ENCODE results near the gene PLCE1.
"Not testable (repeated sequence)": the region's sequence is repeated elsewhere in the genome, so short reads cannot be mapped to it uniquely, and the experiment has no call there.

The PLCE1 gene

DNA sequence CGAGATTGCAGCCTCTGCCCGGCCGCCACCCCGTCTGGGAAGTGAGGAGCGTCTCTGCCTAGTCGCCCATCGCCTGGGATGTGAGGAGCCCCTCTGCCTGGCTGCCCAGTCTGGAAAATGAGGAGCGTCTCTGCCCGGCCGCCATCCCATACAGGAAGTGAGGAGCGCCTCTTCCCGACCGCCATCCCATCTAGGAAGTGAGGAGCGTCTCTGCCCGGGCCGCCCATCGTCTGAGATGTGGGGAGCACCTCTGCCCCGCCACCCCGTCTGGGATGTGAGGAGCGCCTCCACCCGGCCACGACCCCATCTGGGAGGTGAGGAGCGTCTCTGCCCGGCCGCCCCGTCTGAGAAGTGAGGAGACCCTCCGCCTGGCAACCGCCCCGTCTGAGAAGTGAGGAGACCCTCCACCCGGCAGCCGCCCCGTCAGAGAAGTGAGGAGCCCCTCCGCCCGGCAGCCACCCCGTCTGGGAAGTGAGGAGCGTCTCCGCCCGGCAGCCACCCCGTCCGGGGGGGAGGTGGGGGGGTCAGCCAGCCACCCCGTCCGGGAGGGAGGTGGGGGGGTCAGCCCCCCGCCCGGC is 23.2 kb upstream of the PLCE1 start:
- H3K27me3 ChIP-seq (ENCODE audit: insufficient read depth, low read length); H2AFZ ChIP-seq (ENCODE audit: low read depth, low read length); H3K9me3 ChIP-seq (ENCODE audit: low read length); H3K4me1 ChIP-seq (ENCODE audit: insufficient read depth, low read length); H3K36me3 ChIP-seq (ENCODE audit: insufficient read depth, low read length); H3K4me3 ChIP-seq (ENCODE audit: low read length): not testable (repeated sequence)

DNA sequence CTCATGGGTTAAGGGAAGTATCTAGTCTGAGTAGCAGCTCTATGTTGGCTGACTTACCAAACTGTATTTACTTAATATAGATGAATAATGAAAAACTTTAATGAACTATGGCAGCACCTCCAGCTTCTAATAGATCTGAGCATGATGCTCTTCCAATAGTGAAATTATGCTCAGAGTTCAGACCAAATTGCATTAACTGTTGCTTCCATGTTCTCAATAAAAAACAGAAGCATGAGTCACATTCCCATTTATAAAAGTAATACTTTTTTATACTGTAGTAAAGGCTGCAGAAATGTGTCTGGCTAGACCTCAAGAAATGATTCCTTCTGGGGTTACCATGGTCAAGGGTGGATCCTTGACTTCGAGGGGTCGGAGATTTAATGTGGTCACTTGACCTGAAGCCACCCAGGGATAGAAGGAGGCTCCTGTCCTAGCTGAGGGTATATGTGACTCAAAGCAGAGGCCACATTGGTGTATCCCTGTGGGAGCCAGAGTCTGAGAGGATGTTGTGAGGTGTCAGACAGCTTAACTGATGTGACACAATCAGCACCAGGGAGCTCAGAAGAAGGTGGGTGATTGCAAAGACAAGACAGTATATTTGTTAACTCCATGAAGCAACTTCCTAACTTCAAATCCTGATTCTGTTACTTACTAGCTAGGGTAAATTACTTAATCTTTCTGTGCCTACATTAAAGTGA is 19.8 kb upstream of the PLCE1 start:
- no peak overlapping the region for H2AFZ ChIP-seq (ENCODE audit: low read depth, low read length)
- no peaks in the 10 kb centered on the region for H3K9me3 ChIP-seq (ENCODE audit: low read length)
- H3K4me3 ChIP-seq (ENCODE audit: low read length): no peak overlapping the region
- no peaks in the 10 kb centered on the region for H3K36me3 ChIP-seq (ENCODE audit: insufficient read depth, low read length)
- H3K27me3 ChIP-seq (ENCODE audit: insufficient read depth, low read length): no peaks in the 10 kb centered on the region
- no peaks in the 10 kb centered on the region for H3K4me1 ChIP-seq (ENCODE audit: insufficient read depth, low read length)

DNA sequence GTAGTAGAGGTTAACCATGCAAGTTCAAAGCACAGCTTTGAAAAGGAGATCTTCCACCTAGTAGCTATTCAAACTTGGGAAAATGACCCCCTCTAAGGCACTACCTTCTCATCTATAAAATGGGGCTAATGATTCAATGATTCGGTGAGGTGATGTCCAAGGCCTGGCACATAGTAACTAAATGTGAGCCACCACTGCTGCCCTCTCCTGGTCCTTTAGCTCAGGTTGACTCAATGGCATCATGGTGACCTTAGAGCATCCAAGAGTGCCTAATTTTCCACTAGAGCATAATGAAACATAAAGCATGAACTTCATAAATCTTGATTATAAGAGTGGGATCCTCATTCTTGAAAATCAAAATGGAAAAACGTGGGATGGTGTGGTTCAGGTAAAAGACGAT is 16.3 kb upstream of the PLCE1 start:
- Histone ChIP-seq H3K36me3 (ENCODE audit: insufficient read depth, low read length) (no peaks in the 10 kb centered on the region), H3K4me3 (ENCODE audit: low read length) (no peak overlapping the region), H3K9me3 (ENCODE audit: low read length) (no peaks in the 10 kb centered on the region), H2AFZ (ENCODE audit: low read depth, low read length) (no peak overlapping the region), H3K4me1 (ENCODE audit: insufficient read depth, low read length) (no peaks in the 10 kb centered on the region), H3K27me3 (ENCODE audit: insufficient read depth, low read length) (no peaks in the 10 kb centered on the region)

DNA sequence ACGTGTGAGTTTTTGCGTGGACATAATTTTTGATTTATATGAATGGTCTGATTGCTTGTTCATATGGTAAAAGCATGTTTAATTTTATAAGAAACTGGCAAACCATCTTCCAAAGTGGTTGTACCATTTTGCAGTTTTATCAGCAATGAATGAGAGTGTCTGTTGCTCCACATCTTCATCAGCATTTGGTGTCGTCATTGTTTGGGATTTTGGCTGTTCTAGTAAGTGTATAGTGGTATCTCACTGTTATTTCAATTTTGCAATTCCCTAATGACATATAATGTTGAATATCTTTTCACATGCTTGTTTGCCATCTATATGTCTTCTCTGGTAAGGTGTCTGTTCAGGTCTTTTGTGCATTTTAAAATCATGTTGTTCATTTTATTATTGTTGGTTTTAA is 13.2 kb upstream of the PLCE1 start:
- no peaks in the 10 kb centered on the region for H3K9me3 ChIP-seq (ENCODE audit: low read length)
- H2AFZ ChIP-seq (ENCODE audit: low read depth, low read length): no peak overlapping the region

DNA sequence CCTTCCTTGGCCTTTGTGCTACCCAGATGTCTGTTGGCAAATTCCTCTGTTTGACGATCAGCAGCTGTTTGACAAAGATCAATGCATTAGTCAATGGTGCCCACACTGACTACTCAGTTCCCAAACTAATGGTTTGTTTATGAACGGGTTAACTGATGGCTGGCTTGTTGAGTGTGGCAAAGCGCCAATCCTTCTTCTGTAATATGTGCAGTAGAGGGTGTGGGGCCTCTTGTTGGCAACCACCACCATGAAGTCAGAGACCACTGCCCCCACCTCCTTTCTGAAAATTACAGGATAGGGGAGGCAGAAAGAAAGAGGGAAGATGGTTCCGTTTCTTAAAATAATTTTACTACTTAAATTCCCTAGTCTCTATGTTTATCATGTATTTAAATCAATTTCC is 2.6 kb upstream of the PLCE1 start:
- Histone ChIP-seq H3K27me3 (ENCODE audit: insufficient read depth, low read length) (peaks cover 8% of the 10 kb centered on the region), H3K4me3 (ENCODE audit: low read length) (no peak overlapping the region), H3K9me3 (ENCODE audit: low read length) (no peaks in the 10 kb centered on the region), H3K4me1 (ENCODE audit: insufficient read depth, low read length) (peaks cover 19% of the 10 kb centered on the region), H3K36me3 (ENCODE audit: insufficient read depth, low read length) (no peaks in the 10 kb centered on the region), H2AFZ (ENCODE audit: low read depth, low read length) (peak overlapping the region; percentile 6)

More for the DNA sequence above, 13.2 kb upstream of the PLCE1 start:
- Histone ChIP-seq H3K27me3 (ENCODE audit: insufficient read depth, low read length) (no peaks in the 10 kb centered on the region), H3K36me3 (ENCODE audit: insufficient read depth, low read length) (no peaks in the 10 kb centered on the region), H3K4me3 (ENCODE audit: low read length) (no peak overlapping the region), H3K4me1 (ENCODE audit: insufficient read depth, low read length) (no peaks in the 10 kb centered on the region)

DNA sequence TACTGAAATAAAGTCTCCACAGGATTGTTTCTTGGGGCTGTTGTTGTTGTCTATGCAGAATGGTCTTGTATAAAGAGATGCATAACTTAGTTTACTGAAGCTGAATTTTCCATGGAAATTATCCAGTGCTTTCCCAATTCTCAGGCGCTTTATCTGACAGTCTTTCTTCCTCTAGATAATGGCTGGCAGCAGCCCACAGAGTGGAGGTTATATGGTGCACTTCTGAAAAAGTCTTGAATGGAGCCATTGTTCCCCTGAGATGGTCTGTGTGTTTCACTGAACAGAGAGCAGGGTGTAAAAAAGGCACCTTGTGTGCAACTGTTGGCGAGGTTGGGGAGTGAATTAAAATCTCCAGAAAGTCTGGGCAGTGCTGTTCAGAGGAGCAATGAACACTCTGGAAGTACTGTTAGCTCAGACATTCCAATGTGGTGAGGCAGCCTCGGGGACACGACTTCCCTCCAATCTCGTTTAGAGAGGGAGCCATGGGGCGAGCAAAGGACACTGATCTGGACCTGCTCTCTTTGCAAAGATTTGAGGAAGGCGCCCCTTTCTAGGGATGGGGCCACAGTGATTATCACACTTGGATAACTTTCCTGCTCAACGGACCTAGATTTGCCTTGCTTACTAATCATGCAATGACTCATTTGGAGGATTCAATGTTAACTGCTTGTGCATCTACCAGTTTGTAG is 2.0 kb upstream of the PLCE1 start:
- Histone ChIP-seq H3K4me3 (ENCODE audit: low read length) (peak overlapping the region; percentile 1), H2AFZ (ENCODE audit: low read depth, low read length) (peak overlapping the region; percentile 6), H3K27me3 (ENCODE audit: insufficient read depth, low read length) (peaks cover 8% of the 10 kb centered on the region), H3K36me3 (ENCODE audit: insufficient read depth, low read length) (no peaks in the 10 kb centered on the region), H3K9me3 (ENCODE audit: low read length) (no peaks in the 10 kb centered on the region), H3K4me1 (ENCODE audit: insufficient read depth, low read length) (peaks cover 19% of the 10 kb centered on the region)

DNA sequence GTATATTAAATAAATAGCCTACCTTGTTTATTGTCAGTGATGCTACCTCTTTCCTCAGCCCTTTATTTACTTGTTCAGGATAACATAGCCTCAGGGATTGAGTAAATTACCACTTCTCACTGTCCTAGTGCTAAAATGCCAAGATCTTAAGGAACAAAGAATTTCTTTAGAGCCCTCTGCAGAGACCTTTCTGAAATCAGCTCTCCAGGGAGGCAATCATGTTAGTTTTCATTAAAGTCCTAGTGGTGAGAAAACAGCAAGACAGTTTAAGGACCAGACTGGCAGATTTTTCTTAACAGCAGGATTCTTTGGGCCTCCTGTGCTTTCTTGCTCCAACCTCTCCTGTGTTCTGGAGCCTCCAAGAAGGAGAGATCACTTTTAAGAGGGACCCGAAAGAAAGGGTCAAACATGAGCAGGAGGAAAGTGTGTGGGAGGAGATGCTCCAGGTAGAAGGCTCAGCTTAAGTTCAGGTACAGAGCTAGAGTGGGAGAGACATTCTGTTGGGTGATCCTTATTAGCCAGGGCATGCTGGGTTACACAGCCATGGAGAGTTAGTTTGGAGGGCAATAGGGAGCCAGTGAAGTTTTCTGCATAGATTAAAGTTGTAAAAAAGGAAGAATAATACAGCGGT is 1.2 kb upstream of the PLCE1 start:
- H3K9me3 ChIP-seq (ENCODE audit: low read length): no peaks in the 10 kb centered on the region
- H3K4me3 ChIP-seq (ENCODE audit: low read length): no peak overlapping the region
- peaks cover 8% of the 10 kb centered on the region for H3K27me3 ChIP-seq (ENCODE audit: insufficient read depth, low read length)
- H2AFZ ChIP-seq (ENCODE audit: low read depth, low read length): no peak overlapping the region
- H3K36me3 ChIP-seq (ENCODE audit: insufficient read depth, low read length): no peaks in the 10 kb centered on the region
- H3K4me1 ChIP-seq (ENCODE audit: insufficient read depth, low read length): peaks cover 19% of the 10 kb centered on the region

DNA sequence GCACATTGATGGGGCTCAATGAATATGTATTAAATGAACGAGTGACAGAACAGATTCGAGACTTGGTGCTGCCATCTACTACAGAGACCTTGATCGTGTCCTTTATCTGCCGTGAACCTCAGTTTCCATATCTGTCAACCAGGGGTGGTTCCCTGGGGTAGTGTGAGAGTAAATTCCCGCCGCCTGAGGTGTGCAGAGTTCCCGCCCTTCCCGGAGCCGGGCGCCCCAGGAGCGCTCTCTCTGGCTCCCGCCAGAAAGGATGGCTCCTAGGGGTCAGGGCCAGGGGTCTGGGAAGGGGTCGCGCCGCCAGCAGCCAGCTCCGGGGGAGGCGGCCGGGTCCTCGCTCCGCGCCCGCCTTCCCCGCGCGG is 333 bp upstream of the PLCE1 start:
- peak overlapping the region; percentile 92 for H2AFZ ChIP-seq (ENCODE audit: low read depth, low read length)
- peaks cover 8% of the 10 kb centered on the region for H3K27me3 ChIP-seq (ENCODE audit: insufficient read depth, low read length)
- H3K4me1 ChIP-seq (ENCODE audit: insufficient read depth, low read length): peaks cover 19% of the 10 kb centered on the region
- H3K4me3 ChIP-seq (ENCODE audit: low read length): peak overlapping the region; percentile 70
- no peaks in the 10 kb centered on the region for H3K9me3 ChIP-seq (ENCODE audit: low read length)
- H3K36me3 ChIP-seq (ENCODE audit: insufficient read depth, low read length): no peaks in the 10 kb centered on the region

DNA sequence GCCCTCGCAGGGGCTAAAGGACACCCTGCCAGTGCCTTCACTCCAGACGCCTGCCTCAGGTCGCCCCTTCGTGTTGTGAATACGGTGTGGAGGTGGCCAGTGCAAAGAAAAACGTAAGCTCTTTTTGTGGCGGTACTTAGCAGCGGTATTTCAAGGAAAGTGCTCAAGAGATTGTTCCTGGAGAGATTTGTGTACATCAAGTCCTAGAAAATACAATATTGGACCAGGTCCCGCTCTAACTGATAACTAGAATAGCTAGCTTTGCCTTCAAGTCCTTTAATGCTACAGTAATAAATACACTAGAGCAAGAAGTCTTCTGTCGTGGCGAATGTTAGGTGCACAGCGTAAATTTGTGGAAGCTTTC is 689 bp downstream of the PLCE1 start:
- H3K36me3 ChIP-seq (ENCODE audit: insufficient read depth, low read length): no peaks in the 10 kb centered on the region
- H3K9me3 ChIP-seq (ENCODE audit: low read length): no peaks in the 10 kb centered on the region
- H3K4me3 ChIP-seq (ENCODE audit: low read length): peak overlapping the region; percentile 70
- peak overlapping the region; percentile 92 for H2AFZ ChIP-seq (ENCODE audit: low read depth, low read length)
- H3K27me3 ChIP-seq (ENCODE audit: insufficient read depth, low read length): peaks cover 8% of the 10 kb centered on the region
- H3K4me1 ChIP-seq (ENCODE audit: insufficient read depth, low read length): peaks cover 19% of the 10 kb centered on the region

DNA sequence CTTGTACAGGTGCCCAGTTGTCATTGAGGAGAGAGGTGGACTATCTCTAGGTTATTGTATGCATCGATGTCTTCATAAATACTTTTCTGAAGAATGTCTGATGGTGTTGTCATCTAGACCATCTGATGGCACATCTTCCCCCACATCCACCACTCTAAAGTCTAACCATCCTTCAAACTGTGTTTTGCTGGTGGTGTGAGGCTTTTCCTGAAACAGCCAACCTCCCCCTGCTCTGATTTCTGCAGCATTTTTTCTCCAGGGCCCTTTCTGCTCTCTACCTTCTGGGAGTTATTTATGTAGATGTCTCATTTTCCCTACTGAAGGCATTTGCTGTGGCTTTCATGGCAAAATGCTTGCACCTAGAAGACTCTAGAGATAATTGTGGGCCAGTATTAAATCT is 1.5 kb downstream of the PLCE1 start:
- Histone ChIP-seq H3K4me1 (ENCODE audit: insufficient read depth, low read length) (peaks cover 19% of the 10 kb centered on the region), H3K27me3 (ENCODE audit: insufficient read depth, low read length) (peaks cover 8% of the 10 kb centered on the region), H3K36me3 (ENCODE audit: insufficient read depth, low read length) (no peaks in the 10 kb centered on the region), H3K4me3 (ENCODE audit: low read length) (no peak overlapping the region), H3K9me3 (ENCODE audit: low read length) (no peaks in the 10 kb centered on the region), H2AFZ (ENCODE audit: low read depth, low read length) (no peak overlapping the region)

DNA sequence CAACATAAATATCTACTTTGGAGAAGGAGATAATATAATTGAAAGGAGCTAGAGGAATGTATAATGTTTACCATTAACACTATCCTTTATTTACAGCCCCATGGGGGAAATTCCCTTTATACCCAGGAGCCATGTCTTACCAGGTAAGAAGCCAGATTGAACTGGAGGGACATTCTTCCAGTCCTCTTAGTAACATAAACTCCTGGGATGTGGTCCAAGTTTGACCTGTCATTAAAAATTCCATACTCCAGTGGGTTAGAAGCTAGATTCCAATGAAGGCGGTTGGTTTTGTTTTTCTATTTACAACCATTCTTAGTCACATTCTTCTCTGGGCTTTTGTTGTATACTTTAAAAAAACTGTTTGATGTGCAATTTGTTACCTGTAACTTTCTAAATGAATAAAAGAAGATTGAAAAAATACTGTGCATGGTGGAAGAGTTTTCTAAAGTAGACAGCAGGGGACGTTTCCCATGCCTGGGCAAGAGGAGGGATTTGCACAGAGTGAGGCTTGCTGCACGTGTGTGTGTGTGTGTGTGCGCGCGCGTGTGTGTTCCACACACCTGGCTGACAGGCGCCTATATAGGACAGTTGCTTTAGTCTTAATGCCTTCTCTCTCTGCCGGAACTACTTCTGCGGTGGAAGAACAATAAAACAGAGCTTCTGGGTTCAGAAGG is 2.0 kb downstream of the PLCE1 start:
- Histone ChIP-seq H3K27me3 (ENCODE audit: insufficient read depth, low read length) (peaks cover 8% of the 10 kb centered on the region), H3K4me1 (ENCODE audit: insufficient read depth, low read length) (peaks cover 21% of the 10 kb centered on the region), H3K9me3 (ENCODE audit: low read length) (no peaks in the 10 kb centered on the region), H2AFZ (ENCODE audit: low read depth, low read length) (no peak overlapping the region), H3K4me3 (ENCODE audit: low read length) (no peak overlapping the region), H3K36me3 (ENCODE audit: insufficient read depth, low read length) (no peaks in the 10 kb centered on the region)

DNA sequence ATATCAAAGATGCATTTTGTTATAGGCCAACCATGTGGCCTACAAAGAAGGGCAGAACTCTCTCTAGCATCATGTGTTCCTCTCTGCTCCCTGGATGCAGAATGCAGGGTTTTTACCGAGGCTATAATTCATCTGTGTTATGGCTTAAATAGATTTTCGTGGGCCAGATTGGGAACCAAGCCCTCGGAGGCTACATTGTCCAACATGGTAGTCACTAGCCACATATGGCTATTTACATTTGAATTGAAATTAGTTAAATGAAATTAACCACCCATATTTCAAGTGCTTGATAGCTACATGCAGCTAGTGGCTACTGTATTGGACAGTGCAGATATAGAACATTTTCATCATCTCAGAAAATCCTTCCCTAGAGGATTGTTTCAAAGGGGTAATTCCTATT is 2.8 kb downstream of the PLCE1 start:
- Histone ChIP-seq H2AFZ (ENCODE audit: low read depth, low read length) (no peak overlapping the region), H3K27me3 (ENCODE audit: insufficient read depth, low read length) (peaks cover 8% of the 10 kb centered on the region), H3K36me3 (ENCODE audit: insufficient read depth, low read length) (no peaks in the 10 kb centered on the region), H3K4me1 (ENCODE audit: insufficient read depth, low read length) (peaks cover 17% of the 10 kb centered on the region), H3K4me3 (ENCODE audit: low read length) (no peak overlapping the region), H3K9me3 (ENCODE audit: low read length) (no peaks in the 10 kb centered on the region)

DNA sequence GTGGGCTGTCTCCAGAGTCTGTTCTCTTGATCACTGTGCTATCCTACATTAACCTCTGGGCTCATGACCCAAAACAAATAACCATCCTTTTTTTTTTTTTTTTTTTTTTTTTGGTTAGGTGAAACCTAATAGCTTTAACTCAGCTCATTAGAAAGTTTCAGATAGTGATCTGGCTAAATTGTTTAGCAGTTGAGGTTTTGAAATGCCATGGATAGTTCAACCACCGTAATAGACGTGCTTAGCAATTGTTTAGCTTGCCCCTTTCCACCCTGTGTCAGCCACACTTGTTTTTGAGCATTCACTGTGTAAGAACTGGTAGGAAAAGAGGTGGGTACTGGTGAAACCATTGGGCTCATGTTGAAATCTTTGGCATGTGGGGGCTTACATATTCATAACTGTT is 3.8 kb downstream of the PLCE1 start:
- Histone ChIP-seq H3K27me3 (ENCODE audit: insufficient read depth, low read length) (peaks cover 8% of the 10 kb centered on the region), H3K4me3 (ENCODE audit: low read length) (no peak overlapping the region), H3K9me3 (ENCODE audit: low read length) (no peaks in the 10 kb centered on the region), H3K4me1 (ENCODE audit: insufficient read depth, low read length) (peaks cover 8% of the 10 kb centered on the region), H3K36me3 (ENCODE audit: insufficient read depth, low read length) (no peaks in the 10 kb centered on the region), H2AFZ (ENCODE audit: low read depth, low read length) (no peak overlapping the region)

Measured in neuron (in vitro differentiated cells).